Lower leg skin (tissue), 4 donors: ENCODE measurements around the gene INTS2. TPM values are rescaled to one million over a fixed set of nuclear protein-coding genes. Genes with fewer than 3 reads are reported as not detected.

Source experiments
- DNase-seq, 2 donors: peaks; one replicate each; pipeline ENCODE4 v3.0.0-alpha.2; 2019; ENCODE audit warnings: low spot score in 2 of 2
- H3K4me3 ChIP-seq: fragments of 200-600 bp; sonication (generic); 2 replicates; pipeline ENCODE4 v1.5.1; 2017; ENCODE audit warnings: mild to moderate bottlenecking, low read depth; ENCODE audit not compliant: poor library complexity, severe bottlenecking
- CTCF ChIP-seq, 3 donors: fragments of 450-650 bp; IDR thresholded peaks; one replicate each; pipeline ENCODE4 v1.5.1; 2016; ENCODE audit warnings: antibody characterized with exemption in 3 of 3, mild to moderate bottlenecking in 3 of 3, moderate library complexity in 2 of 3
- POLR2A ChIP-seq, 2 donors: fragments of 450-650 bp; IDR thresholded peaks; one replicate each; pipeline ENCODE4 v1.6.1; 2016 to 2017; ENCODE audit warnings: antibody characterized with exemption in 2 of 2, mild to moderate bottlenecking in 1 of 2, moderate library complexity in 1 of 2
- WGBS, 2 donors: methylation state at CpG; one replicate each; pipeline ENCODE4 v1.1.5; 2018; 5-methylcytosine and 5-hydroxymethylcytosine counted together
- intact Hi-C: fragments of 100-400 bp; cut with DNase I; formaldehyde crosslinking; loops from one replicate; pipeline ENCODE4 v1.15.0; 2023; ENCODE audit warnings: low total_unique reads
- total RNA-seq, 4 donors: library from RNA; depleted of rRNA; stranded (reverse); fragments of >200 nt; gene quantifications; one replicate each; pipeline ENCODE4 v1.1.0, GENCODE V29; 2016

Gene INTS2
- total RNA-seq, 4 donors from 2014 or later: 6.8 to 11.4 (median 9.2) TPM

- DNase-seq: no peak
- H3K4me3 ChIP-seq: no peak overlapping the region
- no peak for TF ChIP-seq POLR2A (IDR thresholded peaks at IDR 0.05)
- TF ChIP-seq CTCF (IDR thresholded peaks at IDR 0.05): no peak
- intact Hi-C loops: no loop called here
Measured at GRCh38 chr17:61818225-61818624, 109.6 kb downstream of the INTS2 start.

DNA sequence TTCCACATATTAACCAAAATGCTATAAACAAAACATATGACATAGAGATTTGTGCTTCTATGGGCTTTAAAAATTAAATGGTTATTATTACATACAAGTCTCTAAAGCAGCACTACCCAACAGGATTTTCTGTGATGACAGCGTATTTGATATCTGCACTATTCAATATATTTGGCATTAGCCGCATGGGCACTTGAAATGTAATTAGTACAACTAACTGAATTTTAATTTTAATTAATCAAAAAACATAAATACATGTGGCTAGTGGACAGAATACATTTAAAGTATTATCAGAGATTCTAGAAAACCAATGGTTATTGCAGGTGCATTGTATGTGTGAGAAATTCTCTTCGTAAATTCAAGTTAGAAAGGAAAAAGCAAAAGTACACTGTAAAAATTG is 110.3 kb downstream of the INTS2 start:
- DNase-seq: no peak
- WGBS, 2 donors: 97 to 99% methylated on average over 3 of the region's 3 CpGs

DNA sequence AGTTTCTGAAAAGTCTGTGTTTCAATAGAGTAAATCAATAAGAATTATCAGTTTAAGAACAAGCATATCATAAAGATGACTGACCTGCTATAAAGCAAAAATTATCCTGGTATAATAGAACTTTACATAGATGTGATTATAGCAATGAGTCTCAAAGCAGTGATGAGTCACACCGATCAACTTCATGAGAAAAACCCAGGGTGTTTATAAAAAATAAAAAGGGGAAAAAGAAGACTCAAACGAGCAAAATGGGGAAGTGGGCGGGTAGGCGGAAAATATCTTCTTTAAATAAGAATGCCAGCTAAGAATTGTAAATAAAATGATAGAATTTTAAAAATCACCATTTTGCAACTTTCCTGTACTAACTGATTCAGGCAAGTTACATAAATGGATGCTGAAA is 111.2 kb downstream of the INTS2 start:
- no peak for DNase-seq
- WGBS, 2 donors: 74 to 78% methylated on average over 4 of the region's 4 CpGs
- no peak overlapping the region for H3K4me3 ChIP-seq
- intact Hi-C loops: no loop called here
- TF ChIP-seq CTCF (IDR thresholded peaks at IDR 0.05) (no peak), POLR2A (IDR thresholded peaks at IDR 0.05) (no peak)

More for the DNA sequence above, 110.3 kb downstream of the INTS2 start:
- intact Hi-C loops: no loop called here
- H3K4me3 ChIP-seq: no peak overlapping the region
- TF ChIP-seq POLR2A (IDR thresholded peaks at IDR 0.05): no peak
- no peak for TF ChIP-seq CTCF (IDR thresholded peaks at IDR 0.05)

DNA sequence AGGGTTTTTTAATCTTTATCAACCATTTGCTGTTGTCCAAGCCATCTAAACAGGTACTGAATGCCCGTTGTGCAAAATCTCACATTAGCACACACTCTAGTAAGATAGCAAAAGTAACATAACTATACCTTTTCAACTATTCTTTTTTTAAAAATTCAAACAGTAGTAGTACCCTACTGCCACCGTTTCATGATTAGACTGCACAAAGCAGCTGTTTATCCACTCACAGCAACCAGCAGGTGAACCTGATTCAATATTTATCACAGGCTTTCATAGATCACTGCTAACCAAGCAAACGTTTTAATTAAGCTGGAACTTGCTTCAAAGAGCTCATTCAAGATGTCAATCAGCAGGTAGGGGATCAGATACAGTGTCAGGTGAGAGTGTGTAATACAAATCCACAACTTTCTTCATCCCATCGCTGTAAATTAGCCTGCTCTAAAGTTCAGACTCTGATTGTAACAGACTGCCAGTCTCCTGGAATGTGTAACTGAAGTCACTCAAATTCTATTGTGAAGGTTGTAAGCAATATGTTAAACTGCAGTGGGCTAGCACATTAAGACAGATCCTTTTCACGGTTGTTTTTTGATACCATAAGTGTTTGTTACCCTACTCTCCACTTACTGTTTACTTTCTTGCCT is 111.8 kb downstream of the INTS2 start:
- WGBS, 2 donors: 69% methylated on average over 5 of the region's 5 CpGs
- TF ChIP-seq CTCF (IDR thresholded peaks at IDR 0.05) (no peak), POLR2A (IDR thresholded peaks at IDR 0.05) (no peak)
- intact Hi-C loops: no loop called here
- no peak for DNase-seq
- H3K4me3 ChIP-seq: no peak overlapping the region

Other genes with a start within 250 kb of the INTS2 start
- 1 to 10 TPM in 2 of 4 donors, under 1 TPM in 2; 0.80 to 2.4 (median 0.93) TPM for gene BRIP1, start 64.5 kb downstream of the INTS2 start, total RNA-seq
- gene MED13, start 137.3 kb upstream of the INTS2 start, total RNA-seq: 10 to 100 TPM; 54.2 to 83.6 (median 61.8) TPM